MM.1S (cell line): ENCODE results near the gene ATP8A1.

Experiments
- DNase-seq: peaks from one replicate; pipeline ENCODE4 v3.0.0-alpha.2; 2015
- H2AFZ ChIP-seq: fragments of 300-600 bp; sonication (generic); 2 replicates; pipeline ENCODE4 v1.6.0; 2016; ENCODE audit warnings: antibody characterized with exemption, low read length
- H3F3A ChIP-seq: fragments of 300-600 bp; sonication (generic); 2 replicates; pipeline ENCODE4 v1.6.1; 2016; ENCODE audit warnings: mild to moderate bottlenecking, antibody characterized with exemption, low read length, moderate library complexity, mixed read lengths; ENCODE audit not compliant: insufficient read depth
- H3K27ac ChIP-seq: fragments of 300-600 bp; sonication (generic); 2 replicates; pipeline ENCODE4 v1.5.1; 2016; ENCODE audit warnings: mild to moderate bottlenecking, low read length
- H3K27me3 ChIP-seq: fragments of 300-600 bp; sonication (generic); replicated peaks from 2 replicates; pipeline ENCODE4 v1.6.0; 2016; ENCODE audit warnings: low read length; ENCODE audit not compliant: insufficient read depth
- H3K36me3 ChIP-seq: fragments of 300-600 bp; sonication (generic); replicated peaks from 2 replicates; pipeline ENCODE4 v1.6.1; 2016; ENCODE audit warnings: mild to moderate bottlenecking, low read length, mixed read lengths; ENCODE audit not compliant: insufficient read depth
- H3K4me1 ChIP-seq: fragments of 300-600 bp; sonication (generic); 2 replicates; pipeline ENCODE4 v1.6.1; 2016; ENCODE audit warnings: low read length, mixed read lengths
- H3K4me2 ChIP-seq: fragments of 300-600 bp; sonication (generic); 2 replicates; pipeline ENCODE4 v1.6.0; 2016; ENCODE audit warnings: low read depth, low read length
- H3K4me3 ChIP-seq: fragments of 300-600 bp; sonication (generic); 2 replicates; pipeline ENCODE4 v1.5.1; 2016; ENCODE audit warnings: low read length, mixed read lengths
- H3K79me2 ChIP-seq: fragments of 300-600 bp; sonication (generic); 2 replicates; pipeline ENCODE4 v1.6.1; 2016; ENCODE audit warnings: mixed run types, low read length, mixed read lengths
- H3K9ac ChIP-seq: fragments of 300-600 bp; sonication (generic); 2 replicates; pipeline ENCODE4 v1.6.1; 2016; ENCODE audit warnings: low read length, mixed read lengths
- H3K9me2 ChIP-seq: fragments of 300-600 bp; sonication (generic); replicated peaks from 2 replicates; pipeline ENCODE4 v1.6.1; 2016; ENCODE audit warnings: mild to moderate bottlenecking, low read length, mixed read lengths; ENCODE audit not compliant: insufficient read depth
- H3K9me3 ChIP-seq: fragments of 300-600 bp; sonication (generic); replicated peaks from 2 replicates; pipeline ENCODE4 v1.6.1; 2016; ENCODE audit warnings: mild to moderate bottlenecking, low read length, mixed read lengths; ENCODE audit not compliant: insufficient read depth
- H4K20me1 ChIP-seq: fragments of 300-600 bp; sonication (generic); 2 replicates; pipeline ENCODE4 v1.6.1; 2016; ENCODE audit warnings: mild to moderate bottlenecking, low read length, moderate library complexity, mixed read lengths; ENCODE audit not compliant: insufficient read depth
- EZH2 ChIP-seq: fragments of 300-600 bp; sonication (generic); optimal IDR thresholded peaks from 2 replicates; pipeline ENCODE3; 2017; ENCODE audit warnings: low read depth, mild to moderate bottlenecking, antibody characterized with exemption, low read length, mixed read lengths
- EZH2phosphoT487 ChIP-seq: fragments of 300-600 bp; sonication (generic); IDR thresholded peaks from 2 replicates; pipeline ENCODE4 v1.6.1; 2018; ENCODE audit warnings: antibody characterized with exemption, low read length
- TF ChIP-seq, protein P1 (sequence below): fragments of 300-600 bp; sonication (generic); IDR thresholded peaks from 2 replicates; pipeline ENCODE4 v1.5.1; 2016; ENCODE audit warnings: antibody characterized with exemption, low read length, mixed read lengths

ATP8A1 gene

DNA sequence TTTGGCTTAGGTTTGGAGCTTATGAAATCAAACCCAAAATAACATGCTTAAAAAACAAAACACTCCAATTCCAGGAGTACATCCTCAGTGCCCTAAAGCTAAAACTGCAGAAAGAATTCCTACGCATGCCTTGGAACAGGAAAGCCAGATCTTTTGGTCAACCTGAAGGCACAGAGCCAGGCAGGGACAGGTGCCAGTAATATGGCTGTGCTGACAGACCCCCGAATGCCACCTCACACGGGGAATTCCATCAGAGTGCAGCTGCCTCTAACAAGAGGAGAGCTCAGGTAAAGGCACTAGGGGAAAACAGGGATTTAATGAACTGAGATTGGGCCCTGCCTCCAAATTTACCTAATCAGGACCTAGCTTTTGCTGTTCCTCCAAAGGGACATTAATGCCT lies 182.5 kb downstream of the ATP8A1 start:
- Histone ChIP-seq H3K27me3 (no peaks in the 10 kb centered on the region), H4K20me1 (no peaks in the 10 kb centered on the region), H3K36me3 (no peaks in the 10 kb centered on the region), H3K9ac (no peak overlapping the region), H3K4me2 (no peak overlapping the region), H3K79me2 (no peaks in the 10 kb centered on the region), H3K27ac (no peak overlapping the region), H2AFZ (no peak overlapping the region), H3K4me3 (no peak overlapping the region), H3K9me3 (no peaks in the 10 kb centered on the region), H3K9me2 (no peaks in the 10 kb centered on the region), H3K4me1 (no peaks in the 10 kb centered on the region), H3F3A (no peaks in the 10 kb centered on the region)
- no peak for DNase-seq
- TF ChIP-seq EZH2 (no peak), EZH2phosphoT487 (no peak)
- TF ChIP-seq, protein P1, sequence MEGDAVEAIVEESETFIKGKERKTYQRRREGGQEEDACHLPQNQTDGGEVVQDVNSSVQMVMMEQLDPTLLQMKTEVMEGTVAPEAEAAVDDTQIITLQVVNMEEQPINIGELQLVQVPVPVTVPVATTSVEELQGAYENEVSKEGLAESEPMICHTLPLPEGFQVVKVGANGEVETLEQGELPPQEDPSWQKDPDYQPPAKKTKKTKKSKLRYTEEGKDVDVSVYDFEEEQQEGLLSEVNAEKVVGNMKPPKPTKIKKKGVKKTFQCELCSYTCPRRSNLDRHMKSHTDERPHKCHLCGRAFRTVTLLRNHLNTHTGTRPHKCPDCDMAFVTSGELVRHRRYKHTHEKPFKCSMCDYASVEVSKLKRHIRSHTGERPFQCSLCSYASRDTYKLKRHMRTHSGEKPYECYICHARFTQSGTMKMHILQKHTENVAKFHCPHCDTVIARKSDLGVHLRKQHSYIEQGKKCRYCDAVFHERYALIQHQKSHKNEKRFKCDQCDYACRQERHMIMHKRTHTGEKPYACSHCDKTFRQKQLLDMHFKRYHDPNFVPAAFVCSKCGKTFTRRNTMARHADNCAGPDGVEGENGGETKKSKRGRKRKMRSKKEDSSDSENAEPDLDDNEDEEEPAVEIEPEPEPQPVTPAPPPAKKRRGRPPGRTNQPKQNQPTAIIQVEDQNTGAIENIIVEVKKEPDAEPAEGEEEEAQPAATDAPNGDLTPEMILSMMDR = no peak

DNA sequence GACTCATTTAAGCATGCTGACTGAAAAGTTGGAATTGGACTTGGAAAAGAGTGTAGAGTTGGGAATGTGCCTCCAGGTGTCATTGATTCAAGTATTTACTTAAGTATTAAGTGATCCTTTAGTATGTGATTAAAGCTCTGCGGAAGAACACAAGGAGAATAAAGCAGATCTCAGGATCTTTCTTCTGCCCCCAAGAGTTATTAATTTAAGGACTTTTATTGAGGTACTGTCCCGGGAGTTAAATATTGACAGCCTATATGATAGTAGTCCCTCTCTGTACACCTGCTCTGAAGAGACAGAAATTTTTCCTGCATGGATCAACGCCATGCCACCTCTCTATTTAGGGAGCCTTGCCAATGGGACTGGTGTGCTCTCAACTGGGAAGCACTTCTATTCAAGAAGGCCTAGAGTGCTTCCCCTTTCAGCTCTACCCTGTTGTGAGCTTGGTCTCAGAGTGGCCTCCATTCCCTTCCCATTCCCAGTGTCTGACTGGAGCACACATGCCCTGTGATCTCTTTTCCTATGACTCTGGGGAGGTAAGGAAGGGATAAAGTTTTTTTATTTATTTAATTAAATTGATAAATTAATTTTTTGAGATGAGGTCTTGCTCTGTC lies 183.7 kb downstream of the ATP8A1 start:
- Histone ChIP-seq H3K9ac (no peak overlapping the region), H4K20me1 (no peaks in the 10 kb centered on the region), H3K27ac (no peak overlapping the region), H3K27me3 (no peaks in the 10 kb centered on the region), H3K9me3 (no peaks in the 10 kb centered on the region), H3K4me1 (no peaks in the 10 kb centered on the region), H3F3A (no peaks in the 10 kb centered on the region), H3K4me2 (no peak overlapping the region), H3K79me2 (no peaks in the 10 kb centered on the region), H2AFZ (no peak overlapping the region), H3K9me2 (no peaks in the 10 kb centered on the region), H3K36me3 (no peaks in the 10 kb centered on the region), H3K4me3 (no peak overlapping the region)
- TF ChIP-seq, protein P1 = no peak
- TF ChIP-seq EZH2phosphoT487 = no peak
- no peak for TF ChIP-seq EZH2
- DNase-seq = no peak

DNA sequence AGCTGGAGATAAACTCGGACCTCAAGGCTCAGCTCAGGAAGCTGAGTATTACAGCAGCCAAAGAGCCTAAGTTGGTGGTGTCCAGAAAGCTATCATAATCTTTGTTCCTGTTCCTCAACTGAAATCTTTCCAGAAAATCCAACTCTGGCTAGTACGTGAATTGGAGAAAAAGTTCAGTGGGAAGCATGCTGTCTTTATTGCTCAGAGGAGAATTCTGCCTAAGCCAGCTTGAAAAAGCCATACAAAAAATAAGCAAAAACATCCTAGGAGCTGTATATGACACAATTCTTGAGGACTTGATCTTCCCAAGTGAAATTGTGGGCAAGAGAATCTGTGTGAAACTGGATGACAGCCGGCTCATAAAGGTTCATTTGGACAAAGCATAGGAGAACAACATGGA lies 185.0 kb downstream of the ATP8A1 start:
- H3K4me1 ChIP-seq = no peaks in the 10 kb centered on the region
- DNase-seq = no peak
- no peaks in the 10 kb centered on the region for H3K27me3 ChIP-seq
- H3K27ac ChIP-seq = no peak overlapping the region
- H3K36me3 ChIP-seq = no peaks in the 10 kb centered on the region
- H4K20me1 ChIP-seq = no peaks in the 10 kb centered on the region
- TF ChIP-seq, protein P1 = no peak
- TF ChIP-seq EZH2phosphoT487 (no peak), EZH2 (no peak)
- no peak overlapping the region for H2AFZ ChIP-seq
- H3F3A ChIP-seq = no peaks in the 10 kb centered on the region
- H3K9ac ChIP-seq = no peak overlapping the region
- H3K79me2 ChIP-seq = no peaks in the 10 kb centered on the region
- H3K4me2 ChIP-seq = no peak overlapping the region
- H3K4me3 ChIP-seq = no peak overlapping the region
- no peaks in the 10 kb centered on the region for H3K9me3 ChIP-seq
- no peaks in the 10 kb centered on the region for H3K9me2 ChIP-seq
